MV-4-11 (cell line): ENCODE data around the gene FOXD4L3.
"Not testable (repeated sequence)": the region's sequence is repeated elsewhere in the genome, so short reads cannot be mapped to it uniquely, and the experiment has no call there.

Experiments
- DNase-seq: peaks from one replicate; lab custom pipeline; 2025; lab: John Stamatoyannopoulos, UW

The FOXD4L3 gene

GRCh38 chr9:68351689-68352088 lies 49.0 kb downstream of the FOXD4L3 start:
- not testable (repeated sequence) for DNase-seq
